ENCODE data around the gene AMPD3.

DNA sequence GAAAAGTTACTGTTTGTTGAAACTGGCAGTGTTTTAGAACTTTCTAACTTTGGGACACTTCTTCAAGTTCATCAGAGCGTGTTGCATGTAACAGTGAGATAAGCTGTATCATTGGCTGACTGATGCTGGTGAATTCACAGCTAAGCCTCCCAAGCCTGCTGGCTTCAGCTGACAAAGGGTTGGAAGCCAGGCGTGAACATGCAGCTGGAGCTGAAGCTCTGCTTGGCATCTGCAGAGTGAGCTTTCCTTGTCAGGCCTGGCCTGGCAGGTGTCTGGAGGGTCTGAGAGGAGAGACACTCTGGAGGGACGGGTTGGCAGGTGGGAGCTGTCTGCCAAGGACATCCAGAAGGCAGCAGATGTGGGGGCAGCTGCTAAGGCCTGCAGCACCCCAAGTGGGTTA is 1.5 kb downstream of the AMPD3 start:
- TF ChIP-seq CTCF (IDR thresholded peaks at IDR 0.05) (no peak), POLR2A (IDR thresholded peaks at IDR 0.05) (no peak), POLR2AphosphoS5 (IDR thresholded peaks at IDR 0.05) (no peak)
